Measurements from ENCODE around the gene OR10G4. TPM values are rescaled to one million over a fixed set of nuclear protein-coding genes. Genes with fewer than 3 reads are reported as not detected.

OR10G4 gene
- total and polyA plus RNA-seq, 5 experiments from 2014 or later: not detected

DNA sequence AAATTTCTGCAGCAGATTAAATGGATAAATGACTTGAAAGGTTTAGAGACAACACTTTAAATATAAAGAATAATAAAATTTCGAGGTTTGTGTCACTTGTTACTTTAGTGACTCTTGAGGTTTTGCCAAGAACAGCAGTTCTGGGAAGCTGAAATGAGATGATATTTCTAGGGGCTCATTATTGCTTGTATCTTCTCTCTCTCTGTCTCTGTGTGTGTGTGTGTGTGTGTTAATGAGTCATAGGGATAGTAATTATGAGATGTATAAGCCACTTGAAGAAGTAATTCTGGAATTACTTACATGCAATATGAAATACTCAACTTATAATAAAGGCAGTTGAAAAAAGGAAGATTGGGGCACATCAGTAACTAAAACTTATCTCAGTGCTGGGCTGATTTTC lies 38.0 kb downstream of the OR10G4 start:
- Mint-ChIP-seq H3K27me3 (peaks cover 0 to 11% (median 7%) of the 10 kb centered on the region in 5 donors), H3K4me1 (no peaks in the 10 kb centered on the region), H3K36me3 (no peaks in the 10 kb centered on the region), H3K4me3 (no peak overlapping the region), H3K27ac (no peak overlapping the region), H3K9me3 (no peaks in the 10 kb centered on the region)
- POLR2A ChIA-PET: no interaction called here
- ATAC-seq: no peak
- no peak for DNase-seq

GRCh38 chr11:124052966-124053365 lies 40.2 kb downstream of the OR10G4 start:
- no peak for ATAC-seq
- Mint-ChIP-seq H3K27ac (no peak overlapping the region), H3K9me3 (no peaks in the 10 kb centered on the region), H3K36me3 (no peaks in the 10 kb centered on the region), H3K4me1 (no peaks in the 10 kb centered on the region), H3K27me3 (peaks cover 0 to 7% (median 5%) of the 10 kb centered on the region in 5 donors), H3K4me3 (no peak overlapping the region)
- no peak for DNase-seq
- POLR2A ChIA-PET: no interaction called here

Other genes with a start within 250 kb of the OR10G4 start
- not detected for gene OR6M1, start 206.6 kb upstream of the OR10G4 start, total RNA-seq
- not detected for gene OR6M1, start 206.6 kb upstream of the OR10G4 start, polyA plus RNA-seq
- not detected for gene TMEM225, start 127.3 kb upstream of the OR10G4 start, total RNA-seq
- gene TMEM225, start 127.3 kb upstream of the OR10G4 start, polyA plus RNA-seq: not detected
- gene OR8D4, start 110.8 kb upstream of the OR10G4 start, total RNA-seq: not detected
- not detected for gene OR8D4, start 110.8 kb upstream of the OR10G4 start, polyA plus RNA-seq
- not detected for gene OR4D5, start 73.4 kb upstream of the OR10G4 start, total RNA-seq
- not detected for gene OR4D5, start 73.4 kb upstream of the OR10G4 start, polyA plus RNA-seq
- gene OR6T1, start 69.2 kb upstream of the OR10G4 start, total RNA-seq: not detected
- not detected for gene OR6T1, start 69.2 kb upstream of the OR10G4 start, polyA plus RNA-seq
- not detected for gene OR10S1, start 35.2 kb upstream of the OR10G4 start, total RNA-seq
- not detected for gene OR10S1, start 35.2 kb upstream of the OR10G4 start, polyA plus RNA-seq
- gene OR10G6, start 17.8 kb upstream of the OR10G4 start, total RNA-seq: not detected
- not detected for gene OR10G6, start 17.8 kb upstream of the OR10G4 start, polyA plus RNA-seq
- not detected for gene OR10G9, start 10.0 kb downstream of the OR10G4 start, total RNA-seq
- gene OR10G9, start 10.0 kb downstream of the OR10G4 start, polyA plus RNA-seq: not detected
- not detected for gene OR10G8, start 13.8 kb downstream of the OR10G4 start, total RNA-seq
- not detected for gene OR10G8, start 13.8 kb downstream of the OR10G4 start, polyA plus RNA-seq
- gene OR10G7, start 28.3 kb downstream of the OR10G4 start, total RNA-seq: not detected
- not detected for gene OR10G7, start 28.3 kb downstream of the OR10G4 start, polyA plus RNA-seq
- 1 to 10 TPM; 7.9 to 8.9 TPM for gene VWA5A, start 102.5 kb downstream of the OR10G4 start, total RNA-seq
- 10 to 100 TPM in 1 of 3 donors, 1 to 10 TPM in 2; 5.8 to 10.8 (median 9.1) TPM for gene VWA5A, start 102.5 kb downstream of the OR10G4 start, polyA plus RNA-seq
- gene OR10D3, start 170.3 kb downstream of the OR10G4 start, total RNA-seq: not detected
- not detected for gene OR10D3, start 170.3 kb downstream of the OR10G4 start, polyA plus RNA-seq
- gene OR8G1, start 228.1 kb downstream of the OR10G4 start, total RNA-seq: not detected
- not detected for gene OR8G1, start 228.1 kb downstream of the OR10G4 start, polyA plus RNA-seq
- gene OR8G5, start 243.4 kb downstream of the OR10G4 start, total RNA-seq: not detected
- not detected for gene OR8G5, start 243.4 kb downstream of the OR10G4 start, polyA plus RNA-seq